H1 (cell line): ENCODE measurements around the gene LAP3. TPM values are rescaled to one million over a fixed set of nuclear protein-coding genes. Genes with fewer than 3 reads are reported as not detected.
A peak's percentile ranks its signal among the peaks of the same experiment; 100 is the strongest.

Source experiments
- CTCF ChIA-PET: fragments of 300-600 bp; sonication (Branson Sonifier 250); formaldehyde crosslinking; loops from one replicate; lab custom pipeline; 2021; ENCODE audit not compliant: partially characterized antibody; lab: Charles Lee
- POLR2A ChIA-PET: fragments of 300-600 bp; sonication (Branson Sonifier 250); formaldehyde crosslinking; loops from one replicate; lab custom pipeline; 2021; ENCODE audit warnings: inconsistent platforms; ENCODE audit not compliant: partially characterized antibody; lab: Charles Lee
- DNase-seq, 2 experiments: peaks; one replicate each; pipeline versions ENCODE4 v3.0.0 to v3.0.0-alpha.2; 2010 to 2022; ENCODE audit warnings: low spot score in 2 of 2, low read depth in 1 of 2, mixed read lengths in 1 of 2
- FAIRE-seq: peaks from 2 replicates; lab custom pipeline; 2011; peaks lifted over from hg19 to GRCh38; lab: Jason Lieb, UNC
- H2AFZ ChIP-seq: 2 replicates; pipeline ENCODE4 v1.8.1; 2012; ENCODE audit warnings: low read length, inconsistent platforms
- H2AK5ac ChIP-seq: 2 replicates; pipeline ENCODE4 v1.6.1; 2013; ENCODE audit warnings: low read depth, low read length
- H2BK120ac ChIP-seq: replicated peaks from 2 replicates; pipeline ENCODE3; 2013; ENCODE audit warnings: low read depth, low read length, inconsistent platforms
- H2BK12ac ChIP-seq: 2 replicates; pipeline ENCODE4 v1.6.1; 2013; ENCODE audit warnings: low read depth, low read length
- H2BK15ac ChIP-seq: 2 replicates; pipeline ENCODE4 v1.6.1; 2013; ENCODE audit warnings: low read length
- H2BK20ac ChIP-seq: 2 replicates; pipeline ENCODE4 v1.6.1; 2013; ENCODE audit warnings: low read length
- H2BK5ac ChIP-seq: 2 replicates; pipeline ENCODE4 v1.6.1; 2013; ENCODE audit warnings: low read depth, low read length
- H3K14ac ChIP-seq: 2 replicates; pipeline ENCODE4 v1.6.1; 2013; ENCODE audit warnings: inconsistent platforms; ENCODE audit not compliant: insufficient read length
- H3K18ac ChIP-seq: 2 replicates; pipeline ENCODE4 v1.6.1; 2013; ENCODE audit warnings: low read length; ENCODE audit errors: extremely low read depth
- H3K23ac ChIP-seq: 2 replicates; pipeline ENCODE4 v1.6.1; 2013; ENCODE audit warnings: inconsistent platforms; ENCODE audit not compliant: insufficient read length
- H3K23me2 ChIP-seq: 2 replicates; pipeline ENCODE4 v1.6.1; 2013; ENCODE audit warnings: low read depth, low read length
- H3K27ac ChIP-seq: 2 replicates; pipeline ENCODE4 v1.6.1; 2011; ENCODE audit warnings: low read depth, low read length, inconsistent platforms
- H3K27me3 ChIP-seq, 4 experiments: replicated peaks in 1 of 4; 1 replicate in 1 of 4; 2 replicates in 3 of 4; pipeline versions ENCODE4 v1.6.1 to v1.8.1; 2011 to 2013; ENCODE audit warnings: low read length in 3 of 4, mild to moderate bottlenecking in 3 of 4, inconsistent platforms in 2 of 4, mixed read lengths in 2 of 4, moderate library complexity in 1 of 4; ENCODE audit not compliant: control insufficient read depth in 3 of 4, insufficient read depth in 3 of 4; ENCODE audit errors: extremely low read depth in 1 of 4
- H3K36me3 ChIP-seq, 4 experiments: 2 replicates each; pipeline versions ENCODE4 v1.6.1 to v1.8.1; 2011 to 2013; ENCODE audit warnings: mild to moderate bottlenecking in 4 of 4, low read length in 3 of 4, moderate library complexity in 2 of 4, control low read depth in 1 of 4, inconsistent platforms in 1 of 4; ENCODE audit not compliant: insufficient read depth in 4 of 4, control insufficient read depth in 2 of 4
- H3K4ac ChIP-seq: replicated peaks from 2 replicates; pipeline ENCODE3; 2013; ENCODE audit warnings: low read length, low read depth, mixed read lengths, inconsistent platforms; ENCODE audit not compliant: insufficient read length
- H3K4me1 ChIP-seq, 4 experiments: replicated peaks in 1 of 4; 1 replicate in 1 of 4; 2 replicates in 3 of 4; pipeline versions ENCODE4 v1.6.1 to v1.8.1; 2011 to 2013; ENCODE audit warnings: low read length in 3 of 4, inconsistent platforms in 2 of 4, mixed read lengths in 1 of 4; ENCODE audit not compliant: insufficient read depth in 4 of 4, control insufficient read depth in 3 of 4
- H3K4me2 ChIP-seq, 2 experiments: 2 replicates each; pipeline versions ENCODE4 v1.6.1 to v1.8.1; 2011 to 2013; ENCODE audit warnings: low read depth in 2 of 2, low read length in 2 of 2, control low read depth in 1 of 2, inconsistent platforms in 1 of 2, mild to moderate bottlenecking in 1 of 2; ENCODE audit not compliant: insufficient read depth in 1 of 2
- H3K4me3 ChIP-seq, 4 experiments: fragments of 200-600, 300-600 bp in 1 of 4; sonication (generic), shearing (Covaris generic), sonication (Bioruptor Twin) in 1 of 4; 2 replicates each; pipeline versions ENCODE4 v1.5.1 to v1.8.1; 2011 to 2016; ENCODE audit warnings: low read length in 4 of 4, low read depth in 3 of 4, control low read depth in 2 of 4, inconsistent platforms in 2 of 4, mild to moderate bottlenecking in 2 of 4, mixed read lengths in 1 of 4, moderate library complexity in 1 of 4; ENCODE audit not compliant: insufficient read depth in 2 of 4; ENCODE audit errors: extremely low read depth in 1 of 4
- H3K56ac ChIP-seq: replicated peaks from 2 replicates; pipeline ENCODE3; 2013; ENCODE audit warnings: low read depth, mild to moderate bottlenecking, mixed read lengths, low read length, inconsistent platforms; ENCODE audit not compliant: insufficient read length
- H3K79me1 ChIP-seq: 2 replicates; pipeline ENCODE4 v1.6.1; 2013; ENCODE audit warnings: low read depth, low read length, control low read depth
- H3K79me2 ChIP-seq, 2 experiments: 2 replicates each; pipeline versions ENCODE4 v1.6.1 to v1.8.1; 2012 to 2013; ENCODE audit warnings: low read length in 2 of 2, mild to moderate bottlenecking in 2 of 2, inconsistent platforms in 1 of 2; ENCODE audit not compliant: insufficient read depth in 2 of 2, control insufficient read depth in 1 of 2
- H3K9ac ChIP-seq, 4 experiments: replicated peaks in 1 of 4; 1 replicate in 1 of 4; 2 replicates in 3 of 4; pipeline versions ENCODE4 v1.6.1 to v1.8.1; 2011 to 2013; ENCODE audit warnings: low read depth in 3 of 4, low read length in 3 of 4, control low read depth in 2 of 4, mild to moderate bottlenecking in 2 of 4, moderate library complexity in 2 of 4, inconsistent platforms in 1 of 4; ENCODE audit errors: extremely low read depth in 1 of 4
- H3K9me3 ChIP-seq, 2 experiments: 2 replicates each; pipeline versions ENCODE4 v1.6.1 to v1.8.1; 2012 to 2013; ENCODE audit warnings: mild to moderate bottlenecking in 2 of 2, moderate library complexity in 2 of 2, control low read depth in 1 of 2, inconsistent platforms in 1 of 2, low read depth in 1 of 2, low read length in 1 of 2, mixed read lengths in 1 of 2; ENCODE audit not compliant: insufficient read depth in 2 of 2
- H4K20me1 ChIP-seq, 2 experiments: replicated peaks in 1 of 2; 2 replicates each; pipeline versions ENCODE3 to v1.8.1; 2011 to 2013; ENCODE audit warnings: inconsistent platforms in 2 of 2, low read length in 2 of 2, mild to moderate bottlenecking in 1 of 2; ENCODE audit not compliant: insufficient read depth in 2 of 2, control insufficient read depth in 1 of 2
- H4K5ac ChIP-seq: 2 replicates; pipeline ENCODE4 v1.6.1; 2013; ENCODE audit warnings: low read length, low read depth, mixed read lengths, inconsistent platforms; ENCODE audit not compliant: insufficient read length
- H4K8ac ChIP-seq: 2 replicates; pipeline ENCODE4 v1.8.0; 2013; ENCODE audit warnings: mild to moderate bottlenecking, moderate library complexity, low read length, inconsistent platforms; ENCODE audit not compliant: insufficient read depth; ENCODE audit errors: extremely low read depth
- H4K91ac ChIP-seq: replicated peaks from 2 replicates; pipeline ENCODE3; 2013; ENCODE audit warnings: low read length, mixed read lengths, inconsistent platforms; ENCODE audit not compliant: insufficient read length
- KDM1A ChIP-seq: fragments of 200-600, 300-600 bp; sonication (generic); IDR thresholded peaks from 2 replicates; pipeline ENCODE4 v1.7.1; 2016; ENCODE audit warnings: mild to moderate bottlenecking, low read length, borderline replicate concordance
- SIN3A ChIP-seq, 2 experiments: IDR thresholded peaks in 1 of 2; conservative IDR thresholded peaks in 1 of 2; 2 replicates each; pipeline ENCODE4 v1.6.1; 2011 to 2012; ENCODE audit warnings: low read length in 2 of 2, improper control_type of control experiment in 1 of 2, low read depth in 1 of 2, mild to moderate bottlenecking in 1 of 2
- WGBS, 2 experiments: shearing (Covaris generic) in 1 of 2; methylation state at CpG; one replicate each; pipeline versions ENCODE4 v1.1.6 to v1.1.7; 2013 to 2015; ENCODE audit warnings: low lambda C conversion rate in 2 of 2, mixed read lengths in 2 of 2, inconsistent platforms in 1 of 2, low coverage in 1 of 2, missing lambda C conversion rate in 1 of 2; ENCODE audit not compliant: insufficient replicate concordance in 2 of 2, insufficient coverage in 1 of 2, insufficient read length in 1 of 2; ENCODE audit errors: extremely low coverage in 1 of 2, missing lambda C conversion rate in 1 of 2; 5-methylcytosine and 5-hydroxymethylcytosine counted together
- polyA plus RNA-seq, 7 experiments: library from polyadenylated mRNA; depleted of rRNA in 3 of 7; stranded (reverse) in 5 of 7; unstranded in 2 of 7; fragments of >200 nt in 5 of 7; fragments of 200-250 nt in 2 of 7; gene quantifications; 1 replicate in 5 of 7; 2 replicates in 1 of 7; 4 replicates in 1 of 7; pipeline versions ENCODE4 v1.2.1 to v1.2.3, GENCODE V29; 2011 to 2013; ENCODE audit warnings: missing spikeins in 2 of 7, mixed read lengths in 2 of 7
- total RNA-seq: library from RNA; stranded (reverse); fragmentation: NEBNext Ultra II Directional; extraction: Animal tissue kit (Norgen Biotek cat#: 25700); gene quantifications from 2 replicates; pipeline ENCODE4 v1.2.1, GENCODE V29; 2021

Gene LAP3
- total and polyA plus RNA-seq, 2 of the 8 experiments (the other 6 are each of a cell fraction or from before 2014, with no cell fraction given): 28.3 to 50.9 TPM

- Histone ChIP-seq H3K9me3 (no peaks in the 10 kb centered on the region), H3K27me3 (no peaks in the 10 kb centered on the region), H3K79me2 (peaks cover 29 to 44% of the 10 kb centered on the region in 2 experiments), H2AFZ (peak overlapping the region; percentile 92), H3K4me1 (peaks cover 0 to 4% (median 0%) of the 10 kb centered on the region in 4 experiments; a peak in 1 of 7 replicates), H3K23me2 (peaks cover 7% of the 10 kb centered on the region; the same call in 1 of the 2 replicates), H3K14ac (no peak overlapping the region), H3K56ac (no peak overlapping the region), H4K91ac (no peak overlapping the region), H3K4me2 (peak overlapping the region; percentile 79 to 81), H2BK15ac (no peak overlapping the region), H4K5ac (no peak overlapping the region), H4K20me1 (peaks cover 2 to 13% of the 10 kb centered on the region in 2 experiments), H3K9ac (peak overlapping the region in 3 of 4 experiments; percentile 83 to 97 (median 96); a peak in 6 of 7 replicates), H2AK5ac (no peak overlapping the region), H3K36me3 (peaks cover 3 to 15% (median 10%) of the 10 kb centered on the region in 4 experiments), H3K27ac (no peak overlapping the region; the same call in 1 of the 2 replicates), H2BK5ac (no peak overlapping the region), H2BK120ac (no peak overlapping the region), H4K8ac (no peak overlapping the region), H3K4me3 (peak overlapping the region; percentile 81 to 100 (median 100)), H2BK12ac (no peak overlapping the region), H3K23ac (no peak overlapping the region), H3K4ac (no peak overlapping the region), H2BK20ac (no peak overlapping the region), H3K18ac (no peak overlapping the region; the same call in 1 of the 2 replicates), H3K79me1 (peaks cover 15% of the 10 kb centered on the region)
- peak; percentile 6; the same call in 1 of the 2 replicates for TF ChIP-seq KDM1A
- no peak for TF ChIP-seq SIN3A (conservative IDR thresholded peaks at IDR 0.05 in 1 of 2, IDR thresholded peaks at IDR 0.05 in 1 of 2; ENCODE audit: low read depth in 1 of 2, low read length in 2 of 2)
- 2% methylated on average over 13 of the region's 23 CpGs; no CpG with 5 or more reads in 1 of the 2 experiments for WGBS, 2 experiments
- POLR2A ChIA-PET: interaction anchor here (0.7 to 2.5 kb wide), 13 partner anchors 8 to 196 kb away, joined by 3 to 14 read pairs (median 5); partner anchors contain the start of genes DCAF16, LAP3 and QDPR
- FAIRE-seq (no peak), DNase-seq (peak in 1 of 2 experiments; percentile 54)
- CTCF ChIA-PET: interaction anchor here (0.6 to 2.6 kb wide), 4 partner anchors 10 to 184 kb away, joined by 3 to 16 read pairs (median 5); no protein-coding TSS in a partner anchor
These were observed 36.9 kb downstream of the LAP3 start for GRCh38 chr4:17613761-17614415.
